Sigmoid colon (tissue), 7 donors: ENCODE measurements around the gene GAB2. TPM values are rescaled to one million over a fixed set of nuclear protein-coding genes. Genes with fewer than 3 reads are reported as not detected.
A peak's percentile ranks its signal among the peaks of the same experiment; 100 is the strongest.

Source experiments
- DNase-seq: peaks from one replicate; pipeline ENCODE4 v3.0.0-alpha.2; 2019
- H3K27ac ChIP-seq, 4 donors: fragments of 200-600 bp; sonication (generic); one replicate each; pipeline ENCODE4 v1.5.1; 2016 to 2019; ENCODE audit warnings: mild to moderate bottlenecking in 1 of 4
- H3K27me3 ChIP-seq, 3 donors: fragments of 200-600 bp; sonication (generic); one replicate each; pipeline ENCODE4 v1.5.1; 2019; ENCODE audit warnings: mild to moderate bottlenecking in 1 of 3
- H3K36me3 ChIP-seq, 4 donors: fragments of 200-600 bp; sonication (generic); one replicate each; pipeline ENCODE4 v1.5.1; 2016 to 2019
- H3K4me1 ChIP-seq, 4 donors: fragments of 200-600 bp; sonication (generic); one replicate each; pipeline ENCODE4 v1.5.1; 2017 to 2019
- H3K4me3 ChIP-seq, 4 donors: fragments of 200-600 bp; sonication (generic); one replicate each; pipeline ENCODE4 v1.5.1; 2017 to 2019; ENCODE audit warnings: mild to moderate bottlenecking in 2 of 4, moderate library complexity in 1 of 4
- H3K9me3 ChIP-seq, 4 donors: fragments of 200-600 bp in 3 of 4; sonication (generic) in 3 of 4; one replicate each; pipeline versions ENCODE4 v1.5.1 to v1.6.1; 2013 to 2019
- EP300 ChIP-seq, 4 donors: sonication (generic); formaldehyde crosslinking; IDR thresholded peaks; one replicate each; pipeline ENCODE4 v1.6.1; 2017; ENCODE audit warnings: antibody characterized with exemption in 4 of 4
- POLR2A ChIP-seq, 2 donors: fragments of 450-650 bp; IDR thresholded peaks; one replicate each; pipeline ENCODE4 v1.6.1; 2016; ENCODE audit warnings: antibody characterized with exemption in 2 of 2, mild to moderate bottlenecking in 2 of 2, moderate library complexity in 2 of 2
- POLR2AphosphoS5 ChIP-seq, 4 donors: sonication (generic); formaldehyde crosslinking; IDR thresholded peaks; one replicate each; pipeline ENCODE4 v1.6.1; 2017; ENCODE audit warnings: antibody characterized with exemption in 4 of 4
- WGBS, 2 donors: extraction: QIAGEN DNeasy Blood & Tissue Kit; methylation state at CpG; one replicate each; pipeline ENCODE4 v1.1.7; 2013; 5-methylcytosine and 5-hydroxymethylcytosine counted together
- intact Hi-C: fragments of 100-400 bp; cut with DNase I; formaldehyde crosslinking; loops from one replicate; pipeline ENCODE4 v1.15.1; 2023
- polyA plus RNA-seq, 3 donors: library from polyadenylated mRNA; stranded (reverse); fragments of 200-250 nt; gene quantifications; one replicate each; pipeline ENCODE4 v1.2.3, GENCODE V29; 2013
- total RNA-seq, 4 donors: library from RNA; depleted of rRNA; stranded (reverse); fragments of >200 nt; gene quantifications; one replicate each; pipeline ENCODE4 v1.1.0, GENCODE V29; 2016
- TF ChIP-seq, protein P1 (sequence below), 4 experiments: fragments of 450-650 bp in 3 of 4; fragments of 200-600 bp in 1 of 4; IDR thresholded peaks; one replicate each; pipeline ENCODE4 v1.5.1; 2016 to 2019; ENCODE audit warnings: antibody characterized with exemption in 4 of 4, mild to moderate bottlenecking in 3 of 4, moderate library complexity in 2 of 4
- donor health status: healthy with polysubstance abuse.
- donor health status: Bipolar disorder and iron deficiency.
- donor health status: healthy.

The GAB2 gene
- total and polyA plus RNA-seq, 7 donors = 10.8 to 23.5 (median 13.6) TPM

DNA sequence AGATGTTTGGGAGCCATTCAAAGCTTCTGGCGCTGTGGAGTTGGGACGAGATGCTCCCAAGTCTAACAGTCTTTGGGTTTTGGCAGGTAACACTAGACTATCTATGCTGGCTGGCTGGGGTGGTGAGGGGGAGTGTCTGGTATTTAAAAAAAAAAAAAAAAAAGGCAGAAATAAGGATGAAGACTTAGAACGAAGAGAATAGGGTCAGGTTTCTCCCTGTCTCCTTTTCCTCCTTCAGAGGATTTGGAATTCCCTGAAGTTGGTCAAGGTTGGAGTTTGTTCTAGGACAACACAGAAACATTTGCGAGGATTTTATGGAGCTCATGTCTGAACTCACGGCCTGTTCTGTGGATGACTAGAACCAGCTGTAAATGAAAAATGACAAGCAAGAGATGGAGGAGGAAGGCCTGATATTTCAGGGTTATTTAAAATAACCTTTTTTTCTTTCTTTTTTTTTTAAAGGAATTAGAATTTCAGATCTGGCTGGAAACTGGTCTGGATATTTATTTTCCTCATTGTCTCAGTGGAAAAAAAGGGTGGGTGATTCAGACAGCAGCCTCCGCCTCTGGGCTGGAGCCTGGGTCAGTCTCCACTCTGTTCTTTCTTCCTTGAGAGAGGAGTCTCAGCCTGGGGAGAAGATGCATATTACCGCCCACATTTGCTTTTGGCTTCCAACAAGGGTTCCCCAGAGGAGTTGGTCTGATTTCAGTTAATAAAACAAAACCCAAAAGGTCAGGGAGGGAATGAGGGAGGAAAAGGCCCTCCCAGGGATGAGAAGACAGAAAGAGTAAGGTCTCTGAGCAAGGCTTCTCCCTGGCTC is 148.8 kb downstream of the GAB2 start:
- no peak overlapping the region for H3K4me3 ChIP-seq
- WGBS, 2 donors = 77 to 81% methylated on average over 7 of the region's 7 CpGs
- H3K27me3 ChIP-seq = no peaks in the 10 kb centered on the region
- peaks cover 0 to 2% (median 0%) of the 10 kb centered on the region in 4 donors for H3K9me3 ChIP-seq
- intact Hi-C loops = no loop called here
- TF ChIP-seq POLR2AphosphoS5 (IDR thresholded peaks at IDR 0.05) = peak in 1 of 4 donors; percentile 21
- no peak for TF ChIP-seq POLR2A (IDR thresholded peaks at IDR 0.05)
- peaks cover 0 to 6% (median 0%) of the 10 kb centered on the region in 4 donors for H3K4me1 ChIP-seq
- peak; percentile 73 for DNase-seq
- peak overlapping the region; percentile 50 to 54 (median 52) for H3K27ac ChIP-seq
- no peaks in the 10 kb centered on the region for H3K36me3 ChIP-seq

DNA sequence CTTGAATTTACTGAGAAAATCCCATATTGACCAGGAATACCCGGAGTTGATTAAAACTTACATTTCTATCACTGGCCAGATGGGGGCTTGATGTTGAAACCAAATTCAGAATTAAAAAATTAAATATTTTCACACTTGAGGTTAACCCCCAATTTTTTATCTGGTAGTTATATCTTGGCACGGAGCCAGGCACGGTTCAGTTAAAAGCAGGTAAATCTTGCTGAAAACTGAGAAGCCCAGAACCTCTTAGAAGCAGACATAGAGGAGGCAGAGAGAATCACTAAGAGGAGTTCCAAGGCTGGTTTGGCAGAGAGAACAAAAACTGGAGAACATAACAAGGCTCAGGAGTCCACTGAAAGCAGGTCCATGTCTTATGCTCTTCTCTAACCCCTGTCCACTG is 151.2 kb downstream of the GAB2 start:
- 66% methylated on average over 3 of the region's 3 CpGs for WGBS, 2 donors
- H3K9me3 ChIP-seq = no peaks in the 10 kb centered on the region
- H3K4me3 ChIP-seq = no peak overlapping the region
- no peaks in the 10 kb centered on the region for H3K36me3 ChIP-seq
- H3K27ac ChIP-seq = no peak overlapping the region
- H3K27me3 ChIP-seq = no peaks in the 10 kb centered on the region
- no peak for DNase-seq
- peaks cover 0 to 6% (median 0%) of the 10 kb centered on the region in 4 donors for H3K4me1 ChIP-seq
- TF ChIP-seq, protein P1, sequence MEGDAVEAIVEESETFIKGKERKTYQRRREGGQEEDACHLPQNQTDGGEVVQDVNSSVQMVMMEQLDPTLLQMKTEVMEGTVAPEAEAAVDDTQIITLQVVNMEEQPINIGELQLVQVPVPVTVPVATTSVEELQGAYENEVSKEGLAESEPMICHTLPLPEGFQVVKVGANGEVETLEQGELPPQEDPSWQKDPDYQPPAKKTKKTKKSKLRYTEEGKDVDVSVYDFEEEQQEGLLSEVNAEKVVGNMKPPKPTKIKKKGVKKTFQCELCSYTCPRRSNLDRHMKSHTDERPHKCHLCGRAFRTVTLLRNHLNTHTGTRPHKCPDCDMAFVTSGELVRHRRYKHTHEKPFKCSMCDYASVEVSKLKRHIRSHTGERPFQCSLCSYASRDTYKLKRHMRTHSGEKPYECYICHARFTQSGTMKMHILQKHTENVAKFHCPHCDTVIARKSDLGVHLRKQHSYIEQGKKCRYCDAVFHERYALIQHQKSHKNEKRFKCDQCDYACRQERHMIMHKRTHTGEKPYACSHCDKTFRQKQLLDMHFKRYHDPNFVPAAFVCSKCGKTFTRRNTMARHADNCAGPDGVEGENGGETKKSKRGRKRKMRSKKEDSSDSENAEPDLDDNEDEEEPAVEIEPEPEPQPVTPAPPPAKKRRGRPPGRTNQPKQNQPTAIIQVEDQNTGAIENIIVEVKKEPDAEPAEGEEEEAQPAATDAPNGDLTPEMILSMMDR (IDR thresholded peaks at IDR 0.05) = no peak
- TF ChIP-seq POLR2A (IDR thresholded peaks at IDR 0.05) (no peak), POLR2AphosphoS5 (IDR thresholded peaks at IDR 0.05) (no peak), EP300 (IDR thresholded peaks at IDR 0.05) (no peak)
- intact Hi-C loops = no loop called here

DNA sequence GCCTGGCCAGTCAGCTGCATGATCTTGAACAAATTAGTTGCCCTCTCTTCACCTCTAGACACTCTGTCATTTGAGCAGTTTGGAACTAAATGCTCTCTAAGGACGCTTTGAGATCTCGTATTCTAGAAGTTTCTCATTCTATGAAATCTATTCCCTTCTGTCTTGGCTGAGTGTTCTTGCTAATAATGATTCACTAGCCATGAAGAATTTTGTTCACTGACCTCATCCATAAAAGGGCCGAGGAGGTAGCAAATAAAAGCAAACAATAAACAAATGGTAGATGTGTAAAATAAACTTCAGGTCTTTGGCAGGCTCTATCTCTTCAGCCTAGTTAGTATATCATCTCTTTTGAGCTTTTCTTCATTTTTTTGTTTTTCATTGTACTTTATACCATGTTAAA is 152.3 kb downstream of the GAB2 start:
- H3K9me3 ChIP-seq = no peaks in the 10 kb centered on the region
- H3K27me3 ChIP-seq = no peaks in the 10 kb centered on the region
- peaks cover 0 to 6% (median 0%) of the 10 kb centered on the region in 4 donors for H3K4me1 ChIP-seq
- H3K27ac ChIP-seq = no peak overlapping the region
- no peak for DNase-seq
- WGBS, 2 donors = 32 to 66% methylated on average over 3 of the region's 3 CpGs
- intact Hi-C loops = no loop called here
- no peaks in the 10 kb centered on the region for H3K36me3 ChIP-seq
- TF ChIP-seq, protein P1 (IDR thresholded peaks at IDR 0.05) = no peak
- no peak for TF ChIP-seq POLR2AphosphoS5 (IDR thresholded peaks at IDR 0.05)
- TF ChIP-seq EP300 (IDR thresholded peaks at IDR 0.05) = no peak
- no peak for TF ChIP-seq POLR2A (IDR thresholded peaks at IDR 0.05)
- no peak overlapping the region for H3K4me3 ChIP-seq

DNA sequence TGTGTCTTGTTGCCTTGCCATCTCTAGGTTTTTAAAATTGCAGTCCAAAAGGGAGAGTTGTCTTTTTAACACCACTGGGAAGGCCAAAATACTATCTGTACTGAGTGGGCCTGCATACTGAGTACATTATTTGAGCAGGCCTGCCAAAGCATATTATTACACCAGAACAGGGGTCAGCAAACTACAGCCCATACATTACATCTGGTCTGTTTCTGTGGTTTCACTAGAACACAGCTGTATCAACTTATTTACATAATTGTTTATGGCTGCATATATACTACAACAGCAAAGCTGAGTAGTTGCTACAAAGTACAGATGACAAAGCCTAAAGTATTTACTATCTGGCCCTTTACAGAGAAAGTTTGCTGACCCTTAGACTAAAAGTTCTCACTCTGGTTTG is 154.9 kb downstream of the GAB2 start:
- H3K27me3 ChIP-seq = no peaks in the 10 kb centered on the region
- no peaks in the 10 kb centered on the region for H3K4me1 ChIP-seq
- H3K27ac ChIP-seq = no peak overlapping the region
- H3K4me3 ChIP-seq = no peak overlapping the region
- intact Hi-C loops = no loop called here
- no peaks in the 10 kb centered on the region for H3K36me3 ChIP-seq
- H3K9me3 ChIP-seq = no peaks in the 10 kb centered on the region
- TF ChIP-seq EP300 (IDR thresholded peaks at IDR 0.05) = no peak
- TF ChIP-seq POLR2AphosphoS5 (IDR thresholded peaks at IDR 0.05) = no peak
- TF ChIP-seq POLR2A (IDR thresholded peaks at IDR 0.05) = no peak
- TF ChIP-seq, protein P1 (IDR thresholded peaks at IDR 0.05) = no peak
- no peak for DNase-seq

DNA sequence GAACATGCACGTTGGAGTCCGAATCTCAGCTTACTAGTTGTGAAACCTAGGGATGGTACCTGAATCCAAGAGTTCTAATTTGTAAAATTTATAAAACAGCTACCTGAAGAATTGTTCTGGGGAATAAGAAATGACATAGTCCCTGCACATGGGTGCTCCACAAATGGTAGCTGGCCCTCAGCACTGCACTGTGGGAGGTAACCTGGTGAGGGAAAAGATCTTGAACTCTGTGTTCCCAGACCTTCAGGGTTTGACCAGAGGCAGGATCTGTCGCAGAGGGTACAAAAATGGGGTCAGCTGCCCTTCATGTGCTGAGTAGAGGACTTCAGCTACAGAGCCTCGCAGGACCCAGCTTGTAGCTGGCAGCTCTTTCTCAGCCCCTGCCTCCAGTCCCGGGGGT is 155.4 kb downstream of the GAB2 start:
- no peak overlapping the region for H3K4me3 ChIP-seq
- no peak for DNase-seq
- TF ChIP-seq POLR2A (IDR thresholded peaks at IDR 0.05) = no peak
- TF ChIP-seq, protein P1 (IDR thresholded peaks at IDR 0.05) = no peak
- no peaks in the 10 kb centered on the region for H3K9me3 ChIP-seq
- H3K27ac ChIP-seq = no peak overlapping the region
- no peaks in the 10 kb centered on the region for H3K36me3 ChIP-seq
- intact Hi-C loops = no loop called here
- H3K27me3 ChIP-seq = no peaks in the 10 kb centered on the region
- H3K4me1 ChIP-seq = no peaks in the 10 kb centered on the region
- 84 to 90% methylated on average over 5 of the region's 5 CpGs for WGBS, 2 donors
